ENCODE results near the gene PITPNB. TPM values are rescaled to one million over a fixed set of nuclear protein-coding genes. Genes with fewer than 3 reads are reported as not detected.

Gene PITPNB
- total RNA-seq, 4 donors from 2014 or later = 28.0 to 48.2 (median 40.3) TPM

DNA sequence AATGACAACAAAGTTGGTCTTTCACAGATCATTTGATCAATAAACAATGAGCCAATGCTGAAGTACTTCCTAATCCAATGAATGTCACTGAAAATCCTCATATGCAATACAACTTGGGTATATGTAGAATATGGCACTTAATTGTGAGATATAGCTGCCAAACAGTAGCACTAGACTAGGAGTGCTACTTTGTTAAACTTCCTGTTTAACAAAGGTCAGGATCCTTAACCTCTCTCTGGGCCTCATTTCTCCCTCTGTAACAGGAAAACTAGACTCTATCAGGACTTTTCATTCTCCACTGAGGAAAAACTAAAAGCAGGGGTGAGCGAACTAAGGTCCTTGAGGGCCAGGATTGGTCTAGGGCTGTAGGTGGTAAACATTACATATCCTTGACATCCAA is 56.1 kb downstream of the PITPNB start:
- in situ Hi-C loops (cut with MboI; ENCODE audit: low pct_ligation_motif_present in 1 of 4, low pct_unique_long_range_greater_than_20kb in 1 of 4, low sequenced_read_pairs in 3 of 4) = no loop called here
- Histone ChIP-seq H3K36me3 (no peaks in the 10 kb centered on the region), H3K27me3 (no peaks in the 10 kb centered on the region), H3K27ac (peak overlapping the region in 3 of 4 donors; percentile 6 to 80 (median 36)), H3K9me3 (no peaks in the 10 kb centered on the region), H3K4me3 (no peak overlapping the region), H3K4me1 (peaks cover 25 to 74% (median 43%) of the 10 kb centered on the region in 4 donors)
- intact Hi-C loops (cut with DNase I; ENCODE audit: low total_unique reads) = no loop called here
- DNase-seq = no peak
- no peak for TF ChIP-seq EP300 (IDR thresholded peaks at IDR 0.05; ENCODE audit: low read depth)
- TF ChIP-seq CTCF (IDR thresholded peaks at IDR 0.05) = no peak
- no peak for TF ChIP-seq POLR2A (IDR thresholded peaks at IDR 0.05)
- TF ChIP-seq POLR2AphosphoS5 (IDR thresholded peaks at IDR 0.05) = no peak
- WGBS, 2 donors (ENCODE audit: low coverage in 1 of 2) = 96 to 100% methylated on average over 1 of the region's 1 CpG

DNA sequence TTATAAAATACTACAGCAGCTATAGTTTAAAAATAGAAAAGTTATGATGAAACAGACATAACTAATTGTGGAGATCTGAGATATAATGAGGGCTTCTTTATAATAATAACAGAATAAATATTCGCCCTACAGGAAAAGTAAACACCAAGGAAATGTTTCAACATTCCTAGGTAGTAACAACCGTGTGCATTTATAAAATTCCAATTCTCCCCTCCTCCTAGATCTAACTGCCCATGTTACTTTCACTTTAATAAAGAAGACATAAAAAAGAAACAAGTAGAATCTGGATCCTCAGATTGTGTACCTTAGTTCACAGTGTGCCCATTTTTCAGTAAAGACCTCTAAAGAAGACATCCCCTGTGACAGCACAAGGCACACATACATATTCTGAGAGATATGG is 59.7 kb downstream of the PITPNB start:
- no peak for DNase-seq
- in situ Hi-C loops (cut with MboI; ENCODE audit: low pct_ligation_motif_present in 1 of 4, low pct_unique_long_range_greater_than_20kb in 1 of 4, low sequenced_read_pairs in 3 of 4) (no loop called here), intact Hi-C loops (cut with DNase I; ENCODE audit: low total_unique reads) (no loop called here)
- Histone ChIP-seq H3K36me3 (peaks cover 0 to 14% (median 3%) of the 10 kb centered on the region in 4 donors), H3K27ac (peak overlapping the region; percentile 39 to 74 (median 64)), H3K27me3 (no peaks in the 10 kb centered on the region), H3K9me3 (no peaks in the 10 kb centered on the region), H3K4me1 (peaks cover 15 to 43% (median 22%) of the 10 kb centered on the region in 4 donors), H3K4me3 (peak overlapping the region in 1 of 4 donors; percentile 1)
- no peak for TF ChIP-seq POLR2A (IDR thresholded peaks at IDR 0.05)
- no peak for TF ChIP-seq POLR2AphosphoS5 (IDR thresholded peaks at IDR 0.05)
- no peak for TF ChIP-seq EP300 (IDR thresholded peaks at IDR 0.05; ENCODE audit: low read depth)
- no peak for TF ChIP-seq CTCF (IDR thresholded peaks at IDR 0.05)
- WGBS, 2 donors (ENCODE audit: low coverage in 1 of 2) = 36 to 61% methylated on average over 2 of the region's 2 CpGs

DNA sequence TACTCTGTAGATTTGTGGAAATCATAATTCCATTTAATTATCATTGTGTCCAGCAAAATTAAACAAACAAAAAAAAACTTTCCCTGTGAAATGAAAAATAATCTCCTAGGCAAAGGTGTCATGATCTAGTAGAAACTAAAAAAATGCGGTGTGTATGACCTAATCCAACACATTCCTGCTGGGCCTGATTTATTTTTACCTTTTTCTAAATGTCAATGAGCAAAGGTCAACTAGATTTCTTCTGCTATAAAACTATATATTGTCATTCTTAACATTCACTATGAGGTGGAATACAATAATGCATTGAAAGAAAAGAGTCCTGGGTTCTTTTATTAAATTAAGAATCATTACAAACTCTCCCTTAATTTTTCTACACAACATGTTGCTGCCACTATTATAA is 60.4 kb downstream of the PITPNB start:
- intact Hi-C loops (cut with DNase I; ENCODE audit: low total_unique reads) = no loop called here
- in situ Hi-C loops (cut with MboI; ENCODE audit: low pct_ligation_motif_present in 1 of 4, low pct_unique_long_range_greater_than_20kb in 1 of 4, low sequenced_read_pairs in 3 of 4) = no loop called here
- no peak overlapping the region for H3K4me3 ChIP-seq
- H3K27me3 ChIP-seq = no peaks in the 10 kb centered on the region
- H3K9me3 ChIP-seq = no peaks in the 10 kb centered on the region
- no peak for TF ChIP-seq CTCF (IDR thresholded peaks at IDR 0.05)
- no peak for TF ChIP-seq POLR2A (IDR thresholded peaks at IDR 0.05)
- 67 to 71% methylated on average over 1 of the region's 1 CpG for WGBS, 2 donors (ENCODE audit: low coverage in 1 of 2)
- peaks cover 15 to 37% (median 22%) of the 10 kb centered on the region in 4 donors for H3K4me1 ChIP-seq
- H3K36me3 ChIP-seq = peaks cover 0 to 14% (median 3%) of the 10 kb centered on the region in 4 donors
- no peak for DNase-seq
- peak overlapping the region; percentile 39 to 74 (median 64) for H3K27ac ChIP-seq

- Histone ChIP-seq H3K9me3 (no peaks in the 10 kb centered on the region), H3K27me3 (no peaks in the 10 kb centered on the region), H3K27ac (peak overlapping the region in 3 of 4 donors; percentile 27 to 74 (median 64)), H3K4me3 (no peak overlapping the region), H3K4me1 (peaks cover 4 to 25% (median 19%) of the 10 kb centered on the region in 4 donors), H3K36me3 (peaks cover 0 to 17% (median 8%) of the 10 kb centered on the region in 4 donors)
- intact Hi-C loops (cut with DNase I; ENCODE audit: low total_unique reads) = no loop called here
- TF ChIP-seq POLR2A (IDR thresholded peaks at IDR 0.05) = no peak
- no peak for TF ChIP-seq EP300 (IDR thresholded peaks at IDR 0.05; ENCODE audit: low read depth)
- no peak for TF ChIP-seq POLR2AphosphoS5 (IDR thresholded peaks at IDR 0.05)
- no peak for TF ChIP-seq CTCF (IDR thresholded peaks at IDR 0.05)
- in situ Hi-C loops (cut with MboI; ENCODE audit: low pct_ligation_motif_present in 1 of 4, low pct_unique_long_range_greater_than_20kb in 1 of 4, low sequenced_read_pairs in 3 of 4) = no loop called here
- DNase-seq = no peak
- 70 to 83% methylated on average over 2 to 6 of the region's 6 CpGs for WGBS, 2 donors (ENCODE audit: low coverage in 1 of 2)
Measured at GRCh38 chr22:27857443-27857842, 61.6 kb downstream of the PITPNB start.
